ENCODE measurements around the gene PROKR1.

- TF ChIP-seq, protein P1, sequence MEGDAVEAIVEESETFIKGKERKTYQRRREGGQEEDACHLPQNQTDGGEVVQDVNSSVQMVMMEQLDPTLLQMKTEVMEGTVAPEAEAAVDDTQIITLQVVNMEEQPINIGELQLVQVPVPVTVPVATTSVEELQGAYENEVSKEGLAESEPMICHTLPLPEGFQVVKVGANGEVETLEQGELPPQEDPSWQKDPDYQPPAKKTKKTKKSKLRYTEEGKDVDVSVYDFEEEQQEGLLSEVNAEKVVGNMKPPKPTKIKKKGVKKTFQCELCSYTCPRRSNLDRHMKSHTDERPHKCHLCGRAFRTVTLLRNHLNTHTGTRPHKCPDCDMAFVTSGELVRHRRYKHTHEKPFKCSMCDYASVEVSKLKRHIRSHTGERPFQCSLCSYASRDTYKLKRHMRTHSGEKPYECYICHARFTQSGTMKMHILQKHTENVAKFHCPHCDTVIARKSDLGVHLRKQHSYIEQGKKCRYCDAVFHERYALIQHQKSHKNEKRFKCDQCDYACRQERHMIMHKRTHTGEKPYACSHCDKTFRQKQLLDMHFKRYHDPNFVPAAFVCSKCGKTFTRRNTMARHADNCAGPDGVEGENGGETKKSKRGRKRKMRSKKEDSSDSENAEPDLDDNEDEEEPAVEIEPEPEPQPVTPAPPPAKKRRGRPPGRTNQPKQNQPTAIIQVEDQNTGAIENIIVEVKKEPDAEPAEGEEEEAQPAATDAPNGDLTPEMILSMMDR (IDR thresholded peaks at IDR 0.05) = no peak
- TF ChIP-seq POLR2A (IDR thresholded peaks at IDR 0.05) = no peak
These were observed 14.9 kb downstream of the PROKR1 start for GRCh38 chr2:68658266-68658665.
